GM12891 (cell line): ENCODE data around the gene CDKN1C.

Source experiments
- POLR2A ChIP-seq: IDR thresholded peaks from 2 replicates; pipeline ENCODE4 v1.6.1; 2011; ENCODE audit warnings: low read depth, low read length, control low read depth
- POLR2AphosphoS5 ChIP-seq: IDR thresholded peaks from 2 replicates; pipeline ENCODE4 v1.6.1; 2011; ENCODE audit warnings: low read depth, low read length, control low read depth

- TF ChIP-seq POLR2AphosphoS5 (no peak), POLR2A (no peak)
Observed at GRCh38 chr11:2842876-2843275, 42.7 kb downstream of the CDKN1C start.
